22Rv1 (cell line): ENCODE measurements around the gene SLC39A12.

ENCODE experiments used
- H3K27ac ChIP-seq: fragments of 450-650 bp; 2 replicates; pipeline ENCODE4 v1.5.1; 2017
- CTCF ChIP-seq: fragments of 450-650 bp; IDR thresholded peaks from 2 replicates; pipeline ENCODE4 v1.5.1; 2017; ENCODE audit warnings: mild to moderate bottlenecking
- ZFX ChIP-seq: fragments of 450-650 bp; IDR thresholded peaks from 2 replicates; pipeline ENCODE4 v1.6.1; 2017; ENCODE audit warnings: antibody characterized with exemption, borderline replicate concordance

SLC39A12 gene

GRCh38 chr10:17951868-17952371, at the start of gene SLC39A12:
Gene SLC39A12, plus strand, starts transcription at chr10:17951918. Its CDS starts 1,359 bp downstream, at chr10:17953277.
- TF ChIP-seq CTCF (no peak), ZFX (no peak)
- no peak within 1 kb of the TSS for H3K27ac ChIP-seq

GRCh38 chr10:17904564-17904963, 47.2 kb upstream of the SLC39A12 start:
- H3K27ac ChIP-seq, result no peak overlapping the region
- TF ChIP-seq CTCF (no peak), ZFX (no peak)

DNA sequence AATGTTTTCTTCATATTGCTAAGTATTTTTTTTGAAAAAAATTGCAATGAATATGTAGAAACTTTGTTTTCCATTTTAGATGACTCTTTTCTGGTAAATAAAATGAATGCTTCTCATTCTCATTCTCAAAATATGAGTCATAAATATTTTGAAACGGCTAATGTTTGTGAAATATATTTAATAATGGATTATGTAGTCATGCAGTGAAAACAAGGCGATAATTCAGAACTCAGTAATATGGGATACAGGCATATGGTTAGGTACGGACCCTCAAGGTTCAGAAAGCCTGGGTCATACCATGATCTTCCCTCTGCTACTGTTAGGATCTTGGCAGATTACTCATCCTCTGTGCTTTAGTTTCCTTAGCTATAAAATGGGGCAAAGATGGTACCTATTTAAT, 46.2 kb upstream of the SLC39A12 start:
- H3K27ac ChIP-seq, result no peak overlapping the region
- TF ChIP-seq ZFX, result no peak
- TF ChIP-seq CTCF, result no peak

DNA sequence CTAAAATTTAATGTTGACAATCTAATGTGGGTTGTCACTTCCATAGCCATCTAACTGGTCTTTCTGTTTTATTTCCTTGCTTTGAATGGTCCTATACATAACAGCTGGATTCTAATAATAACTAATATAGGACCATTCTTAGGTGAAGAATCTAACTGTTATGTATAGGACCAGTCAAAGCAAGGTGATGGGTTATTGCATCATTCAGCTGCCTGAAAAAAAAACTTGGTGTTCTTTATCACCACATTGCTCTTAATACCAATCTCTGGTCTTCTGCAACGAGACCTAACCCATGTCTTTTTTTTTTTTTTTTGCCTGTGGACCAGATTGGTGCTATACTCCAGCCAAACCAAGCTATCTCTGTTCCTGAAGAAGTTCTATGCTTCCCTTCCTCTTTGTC, 45.7 kb upstream of the SLC39A12 start:
- no peak for TF ChIP-seq CTCF
- no peak overlapping the region for H3K27ac ChIP-seq

DNA sequence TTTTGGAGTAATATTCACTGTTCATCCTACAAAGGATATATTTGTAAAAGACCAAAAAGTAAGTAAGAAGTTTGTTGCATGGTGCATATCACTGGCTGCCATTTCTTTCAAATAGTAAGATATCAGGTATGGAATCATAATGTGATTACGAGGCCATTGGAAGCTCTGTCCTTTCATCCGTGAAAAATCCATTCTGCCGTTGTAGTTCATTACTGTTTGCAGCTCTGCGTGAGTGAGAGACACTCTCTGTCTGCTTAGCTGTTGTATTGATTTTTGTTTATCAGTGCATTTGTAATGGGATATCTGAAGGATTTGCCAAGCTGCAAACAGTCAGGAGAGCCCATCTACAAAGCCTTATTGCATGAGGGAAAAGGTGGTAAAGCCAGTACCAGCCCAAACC, 44.1 kb upstream of the SLC39A12 start:
- TF ChIP-seq CTCF (no peak), ZFX (no peak)

DNA sequence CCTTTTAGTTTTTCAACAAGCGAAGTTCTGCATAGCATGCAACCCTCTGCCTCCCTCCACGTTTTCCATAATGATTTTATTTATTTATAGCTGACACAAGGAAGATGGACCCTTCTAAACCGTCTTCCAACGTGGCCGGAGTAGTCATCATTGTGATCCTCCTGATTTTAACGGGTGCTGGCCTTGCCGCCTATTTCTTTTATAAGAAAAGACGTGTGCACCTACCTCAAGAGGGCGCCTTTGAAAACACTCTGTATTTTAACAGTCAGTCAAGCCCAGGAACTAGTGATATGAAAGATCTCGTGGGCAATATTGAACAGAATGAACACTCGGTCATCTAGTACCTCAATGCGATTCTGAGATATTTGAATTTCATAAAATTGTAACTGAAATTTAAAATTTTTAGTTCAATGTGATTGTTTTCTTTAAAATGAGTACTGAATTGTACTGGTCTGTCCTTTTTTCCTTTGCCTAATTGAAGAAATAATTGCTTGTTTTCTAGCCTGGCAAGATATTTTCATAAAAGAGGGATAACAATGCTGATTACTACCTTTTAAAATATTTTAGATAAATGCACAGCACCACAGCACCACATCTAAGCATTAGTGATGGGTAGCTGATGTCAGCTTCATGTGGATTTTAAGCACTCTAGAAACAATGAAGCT, 41.5 kb upstream of the SLC39A12 start:
- no peak overlapping the region for H3K27ac ChIP-seq
- TF ChIP-seq ZFX, result no peak
- TF ChIP-seq CTCF, result peak; percentile 81

More for the DNA sequence above, 44.1 kb upstream of the SLC39A12 start:
- no peak overlapping the region for H3K27ac ChIP-seq

DNA sequence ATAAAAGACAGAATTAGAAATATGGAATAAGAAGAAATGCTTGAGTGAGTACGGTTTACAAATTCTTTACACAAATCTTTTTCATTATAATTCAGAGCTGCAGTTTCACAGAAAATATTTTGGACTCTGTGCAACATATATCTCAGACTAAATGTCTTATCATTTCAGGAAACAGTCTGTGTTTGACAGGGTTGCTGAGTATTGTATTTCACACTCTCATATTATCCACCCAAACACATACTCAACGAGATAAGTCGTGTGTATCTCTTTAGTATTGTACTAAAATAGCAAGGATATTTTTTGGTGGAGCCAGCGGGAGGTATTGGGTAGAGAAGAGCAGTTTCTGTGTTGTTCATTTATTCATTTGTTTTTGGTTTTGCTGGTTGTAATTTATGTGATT, 39.0 kb upstream of the SLC39A12 start:
- no peak overlapping the region for H3K27ac ChIP-seq
- no peak for TF ChIP-seq CTCF
- no peak for TF ChIP-seq ZFX
